Endothelial cell of umbilical vein (primary cell): Measurements from ENCODE around the gene FAM163A. TPM values are rescaled to one million over a fixed set of nuclear protein-coding genes. Genes with fewer than 3 reads are reported as not detected.
A peak's percentile ranks its signal among the peaks of the same experiment; 100 is the strongest.

ENCODE experiments used
- BruUV-seq: library from RNA; stranded (reverse); fragments of 400-500 nt; replicated peaks from 2 replicates; lab custom pipeline; 2021; lab: Mats Ljungman, UMichigan
- CTCF ChIA-PET: fragments of 300-600, 350-600 bp; sonication (Branson Sonifier 250); formaldehyde crosslinking; loops from one replicate; lab custom pipeline; 2021; ENCODE audit warnings: antibody characterized with exemption, inconsistent platforms; lab: Charles Lee
- POLR2A ChIA-PET: fragments of 300-600, 350-600 bp; sonication (Branson Sonifier 250); formaldehyde crosslinking; loops from one replicate; lab custom pipeline; 2021; ENCODE audit warnings: antibody characterized with exemption, inconsistent platforms; lab: Charles Lee
- DNase-seq: peaks from one replicate; pipeline ENCODE4 v3.0.0-alpha.2; 2011; ENCODE audit warnings: low read depth, low spot score
- FAIRE-seq: peaks from 2 replicates; lab custom pipeline; 2011; peaks lifted over from hg19 to GRCh38; lab: Jason Lieb, UNC
- H2AFZ ChIP-seq: 2 replicates; pipeline ENCODE4 v1.6.0; 2012; ENCODE audit warnings: low read depth, low read length, control low read depth, inconsistent platforms
- H3K27ac ChIP-seq: 2 replicates; pipeline ENCODE4 v1.5.1; 2011; ENCODE audit warnings: low read depth, mild to moderate bottlenecking, control low read depth, low read length, moderate library complexity; ENCODE audit not compliant: insufficient read depth
- H3K27me3 ChIP-seq, 2 experiments: 2 replicates each; pipeline versions ENCODE4 v1.6.0 to v1.6.1; 2011; ENCODE audit warnings: low read length in 2 of 2, mixed read lengths in 1 of 2; ENCODE audit not compliant: control insufficient read depth in 2 of 2, insufficient read depth in 2 of 2
- H3K36me3 ChIP-seq, 2 experiments: 2 replicates in 1 of 2; 3 replicates in 1 of 2; pipeline ENCODE4 v1.5.1; 2011; ENCODE audit warnings: low read length in 2 of 2, mild to moderate bottlenecking in 1 of 2, moderate library complexity in 1 of 2; ENCODE audit not compliant: control insufficient read depth in 2 of 2, insufficient read depth in 2 of 2; ENCODE audit errors: extremely low read depth in 1 of 2
- H3K4me1 ChIP-seq: 3 replicates; pipeline ENCODE4 v1.5.1; 2011; ENCODE audit warnings: mild to moderate bottlenecking, low read length; ENCODE audit not compliant: control insufficient read depth, insufficient read depth; ENCODE audit errors: extremely low read depth
- H3K4me2 ChIP-seq: 2 replicates; pipeline ENCODE4 v1.6.1; 2011; ENCODE audit warnings: low read length, control low read depth, mixed read lengths; ENCODE audit not compliant: insufficient read depth
- H3K4me3 ChIP-seq, 3 experiments: fragments of 200-600 bp in 1 of 3; sonication (generic), shearing (Covaris generic) in 1 of 3; replicated peaks in 1 of 3; 2 replicates each; pipeline ENCODE4 v1.5.1; 2011 to 2016; ENCODE audit warnings: control low read depth in 3 of 3, low read length in 3 of 3, mild to moderate bottlenecking in 2 of 3, inconsistent platforms in 1 of 3, low read depth in 1 of 3, moderate library complexity in 1 of 3; ENCODE audit not compliant: insufficient read depth in 1 of 3
- H3K79me2 ChIP-seq: 2 replicates; pipeline ENCODE4 v1.6.0; 2012; ENCODE audit warnings: low read length, inconsistent platforms; ENCODE audit not compliant: control insufficient read depth, insufficient read depth
- H3K9ac ChIP-seq: replicated peaks from 2 replicates; pipeline ENCODE3; 2011; ENCODE audit warnings: low read length, control low read depth; ENCODE audit not compliant: insufficient read depth; ENCODE audit errors: extremely low read depth
- H3K9me1 ChIP-seq: replicated peaks from 3 replicates; pipeline ENCODE4 v1.6.0; 2011; ENCODE audit warnings: mild to moderate bottlenecking, low read length; ENCODE audit not compliant: control insufficient read depth, insufficient read depth; ENCODE audit errors: extremely low read depth
- H3K9me3 ChIP-seq: replicated peaks from 2 replicates; pipeline ENCODE4 v1.5.1; 2012; ENCODE audit warnings: low read length, inconsistent platforms; ENCODE audit not compliant: control insufficient read depth, insufficient read depth
- H4K20me1 ChIP-seq: replicated peaks from 2 replicates; pipeline ENCODE3; 2011; ENCODE audit warnings: mild to moderate bottlenecking, low read length; ENCODE audit not compliant: control insufficient read depth, insufficient read depth; ENCODE audit errors: extremely low read depth
- EZH2 ChIP-seq: IDR thresholded peaks from 2 replicates; pipeline ENCODE4 v1.6.1; 2012; ENCODE audit warnings: borderline replicate concordance, low read depth, mild to moderate bottlenecking, moderate library complexity, low read length, inconsistent platforms; ENCODE audit not compliant: severe bottlenecking
- FOS ChIP-seq: IDR thresholded peaks from 2 replicates; pipeline ENCODE4 v1.6.1; 2011; ENCODE audit warnings: mild to moderate bottlenecking, low read length, moderate library complexity, borderline replicate concordance; ENCODE audit not compliant: insufficient read depth
- GATA2 ChIP-seq: IDR thresholded peaks from 2 replicates; pipeline ENCODE4 v1.7.0; 2011; ENCODE audit warnings: low read depth, mild to moderate bottlenecking, moderate library complexity, mixed read lengths, low read length; ENCODE audit not compliant: insufficient read length, insufficient read depth
- JUN ChIP-seq: IDR thresholded peaks from 2 replicates; pipeline ENCODE4 v1.6.1; 2011; ENCODE audit warnings: borderline replicate concordance, low read depth; ENCODE audit not compliant: insufficient read length, insufficient read depth
- MYC ChIP-seq: IDR thresholded peaks from one replicate; pipeline ENCODE4 v1.6.1; 2011; ENCODE audit warnings: mild to moderate bottlenecking, low read depth, low read length
- POLR2A ChIP-seq: IDR thresholded peaks from 2 replicates; pipeline ENCODE4 v1.6.1; 2012; ENCODE audit warnings: low read depth, mild to moderate bottlenecking, control low read depth, low read length
- POLR2AphosphoS5 ChIP-seq: IDR thresholded peaks from 2 replicates; pipeline ENCODE4 v1.6.1; 2012; ENCODE audit warnings: low read depth, mild to moderate bottlenecking, control low read depth, low read length, moderate library complexity; ENCODE audit not compliant: insufficient read depth
- dilution Hi-C: fragments of 300-500 bp; cut with MboI; formaldehyde crosslinking; loops from one replicate; pipeline ENCODE4 v1.15.0; 2019; ENCODE audit warnings: low sequenced_read_pairs; ENCODE audit not compliant: extremely low pct_ligation_motif_present
- intact Hi-C: fragments of 100-400 bp; cut with micrococcal nuclease; formaldehyde crosslinking; loops from one replicate; pipeline ENCODE4 v1.10.0; 2022
- polyA plus RNA-seq, 4 experiments: library from polyadenylated mRNA; depleted of rRNA in 3 of 4; stranded (reverse) in 3 of 4; unstranded in 1 of 4; fragments of >200 nt; gene quantifications; 2 replicates each; pipeline versions ENCODE4 v1.2.1 to v1.2.3, GENCODE V29; 2011 to 2012; ENCODE audit warnings: missing spikeins in 1 of 4
- total RNA-seq: library from RNA; stranded (reverse); gene quantifications from 2 replicates; pipeline ENCODE4 v1.2.3, GENCODE V29; 2021
- TF ChIP-seq, protein P1 (sequence below), 2 donors: IDR thresholded peaks; 1 replicate in 1 of 2; 2 replicates in 1 of 2; pipeline ENCODE4 v1.5.1; 2011; ENCODE audit warnings: low read length in 2 of 2, mild to moderate bottlenecking in 2 of 2, moderate library complexity in 2 of 2, control low read depth in 1 of 2, inconsistent platforms in 1 of 2, low read depth in 1 of 2; ENCODE audit not compliant: insufficient read depth in 1 of 2; ENCODE audit errors: extremely low read depth in 1 of 2
- TF ChIP-seq, protein P2 (sequence below): IDR thresholded peaks from 2 replicates; pipeline ENCODE4 v1.6.1; 2011; ENCODE audit not compliant: insufficient read depth, insufficient read length

FAM163A gene
- total and polyA plus RNA-seq, 2 donors (not counting 3 experiments of a cell fraction or from before 2014, with no cell fraction given), result not detected

DNA sequence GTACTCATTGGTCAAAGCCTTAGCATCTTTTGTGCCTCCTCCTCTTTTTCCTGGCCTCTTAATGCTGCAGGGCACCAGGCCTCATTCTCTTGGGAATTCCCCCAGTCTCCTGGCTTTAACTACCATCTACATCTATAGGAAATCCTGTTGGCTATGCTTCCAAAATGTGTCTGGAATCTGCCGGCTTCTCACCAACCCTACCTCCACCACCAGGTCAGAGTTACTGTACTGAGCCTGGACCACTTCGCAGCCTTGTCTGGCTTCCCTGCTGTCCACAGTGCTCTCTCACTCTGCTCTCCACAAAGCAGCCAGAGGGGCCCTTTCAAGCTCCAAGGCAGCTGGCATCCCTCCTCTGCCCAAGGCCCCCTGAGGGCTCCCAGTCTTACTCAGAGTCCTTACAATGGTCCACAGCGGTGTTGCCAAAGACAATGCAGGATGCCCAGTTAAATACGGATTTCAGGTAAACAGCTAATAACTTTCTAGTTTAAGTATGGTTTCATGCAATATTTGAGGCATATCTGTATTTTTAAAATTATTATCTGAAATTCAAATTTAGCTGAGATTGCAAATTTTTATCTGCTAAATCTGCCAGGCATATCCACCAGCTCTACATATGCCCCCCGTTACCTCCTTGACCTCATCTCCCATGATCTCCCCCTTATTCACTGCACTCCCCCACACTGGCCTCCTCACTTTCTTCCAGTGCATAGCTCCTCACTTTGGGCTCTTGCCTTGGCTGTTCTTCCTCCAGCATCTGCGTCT is 34.5 kb upstream of the FAM163A start:
- ChIA-PET POLR2A (interaction anchor here (1.3 kb wide), 1 partner anchor 101 kb away, joined by 4 read pairs; no protein-coding TSS in a partner anchor), CTCF (interaction anchor here (0.9 to 17.9 kb wide), 6 partner anchors 22 to 470 kb away, joined by 3 to 1591 read pairs (median 4); partner anchors contain the start of gene QSOX1)
- H2AFZ ChIP-seq, result peak overlapping the region; percentile 18
- H3K4me1 ChIP-seq, result peaks cover 29% of the 10 kb centered on the region
- no peak overlapping the region for H3K9ac ChIP-seq
- DNase-seq, result peak; percentile 79
- H3K27ac ChIP-seq, result peak overlapping the region; percentile 94
- intact Hi-C loops, result loop anchor here (5.0 to 10.0 kb wide), 2 partner anchors 634 to 774 kb away; no protein-coding TSS in a partner anchor
- peak overlapping the region; percentile 2 for H3K4me2 ChIP-seq
- no peaks in the 10 kb centered on the region for H3K9me3 ChIP-seq
- H3K79me2 ChIP-seq, result no peaks in the 10 kb centered on the region
- dilution Hi-C loops, result no loop called here
- H3K4me3 ChIP-seq, result no peak overlapping the region
- H3K9me1 ChIP-seq, result no peaks in the 10 kb centered on the region
- peak; percentile 76 for FAIRE-seq
- H3K27me3 ChIP-seq, result peaks cover 2 to 7% of the 10 kb centered on the region in 2 experiments
- BruUV-seq, result TSS peak; percentile 47
- TF ChIP-seq, protein P1, sequence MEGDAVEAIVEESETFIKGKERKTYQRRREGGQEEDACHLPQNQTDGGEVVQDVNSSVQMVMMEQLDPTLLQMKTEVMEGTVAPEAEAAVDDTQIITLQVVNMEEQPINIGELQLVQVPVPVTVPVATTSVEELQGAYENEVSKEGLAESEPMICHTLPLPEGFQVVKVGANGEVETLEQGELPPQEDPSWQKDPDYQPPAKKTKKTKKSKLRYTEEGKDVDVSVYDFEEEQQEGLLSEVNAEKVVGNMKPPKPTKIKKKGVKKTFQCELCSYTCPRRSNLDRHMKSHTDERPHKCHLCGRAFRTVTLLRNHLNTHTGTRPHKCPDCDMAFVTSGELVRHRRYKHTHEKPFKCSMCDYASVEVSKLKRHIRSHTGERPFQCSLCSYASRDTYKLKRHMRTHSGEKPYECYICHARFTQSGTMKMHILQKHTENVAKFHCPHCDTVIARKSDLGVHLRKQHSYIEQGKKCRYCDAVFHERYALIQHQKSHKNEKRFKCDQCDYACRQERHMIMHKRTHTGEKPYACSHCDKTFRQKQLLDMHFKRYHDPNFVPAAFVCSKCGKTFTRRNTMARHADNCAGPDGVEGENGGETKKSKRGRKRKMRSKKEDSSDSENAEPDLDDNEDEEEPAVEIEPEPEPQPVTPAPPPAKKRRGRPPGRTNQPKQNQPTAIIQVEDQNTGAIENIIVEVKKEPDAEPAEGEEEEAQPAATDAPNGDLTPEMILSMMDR (IDR thresholded peaks at IDR 0.05; ENCODE audit: extremely low read depth in 1 of 2, insufficient read depth in 1 of 2, low read depth in 1 of 2, low read length in 2 of 2), result no peak
- TF ChIP-seq EZH2, result no peak
- TF ChIP-seq, protein P2, sequence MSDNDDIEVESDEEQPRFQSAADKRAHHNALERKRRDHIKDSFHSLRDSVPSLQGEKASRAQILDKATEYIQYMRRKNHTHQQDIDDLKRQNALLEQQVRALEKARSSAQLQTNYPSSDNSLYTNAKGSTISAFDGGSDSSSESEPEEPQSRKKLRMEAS, result no peak
- no peak for TF ChIP-seq POLR2AphosphoS5
- TF ChIP-seq FOS, result no peak
- no peak for TF ChIP-seq GATA2
- no peak for TF ChIP-seq POLR2A
- TF ChIP-seq JUN, result no peak
- TF ChIP-seq MYC, result no peak
- no peaks in the 10 kb centered on the region for H4K20me1 ChIP-seq
- no peaks in the 10 kb centered on the region for H3K36me3 ChIP-seq
